Esophagus squamous epithelium (tissue), 5 donors: ENCODE measurements around the gene CXXC5. TPM values are rescaled to one million over a fixed set of nuclear protein-coding genes. Genes with fewer than 3 reads are reported as not detected.

Experiments used
- DNase-seq: peaks from one replicate; lab custom pipeline; 2025; lab: John Stamatoyannopoulos, UW
- H3K27ac ChIP-seq, 4 donors: fragments of 200-600 bp; sonication (generic); one replicate each; pipeline ENCODE4 v1.5.1; 2016 to 2019; ENCODE audit warnings: mild to moderate bottlenecking in 1 of 4
- H3K27me3 ChIP-seq, 4 donors: fragments of 200-600 bp; sonication (generic); 1 replicate in 3 of 4; 2 replicates in 1 of 4; pipeline versions ENCODE4 v1.5.1 to v1.6.0; 2017 to 2021; ENCODE audit warnings: antibody characterized with exemption in 1 of 4
- H3K36me3 ChIP-seq, 3 donors: fragments of 200-600 bp; sonication (generic); one replicate each; pipeline ENCODE4 v1.5.1; 2016 to 2019
- H3K4me1 ChIP-seq, 3 donors: fragments of 200-600 bp; sonication (generic); one replicate each; pipeline ENCODE4 v1.5.1; 2017 to 2019
- H3K4me3 ChIP-seq, 4 donors: fragments of 200-600 bp; sonication (generic); 1 replicate in 3 of 4; 2 replicates in 1 of 4; pipeline ENCODE4 v1.5.1; 2016 to 2019; ENCODE audit warnings: mild to moderate bottlenecking in 2 of 4, moderate library complexity in 1 of 4
- H3K9me3 ChIP-seq, 3 donors: fragments of 200-600 bp; sonication (generic); one replicate each; pipeline ENCODE4 v1.5.1; 2016 to 2019
- CTCF ChIP-seq, 6 experiments: fragments of 450-650 bp in 4 of 6; fragments of 200-600 bp in 2 of 6; sonication (generic) in 2 of 6; IDR thresholded peaks; one replicate each; pipeline ENCODE4 v1.5.1; 2016 to 2019; ENCODE audit warnings: antibody characterized with exemption in 6 of 6, mild to moderate bottlenecking in 4 of 6, moderate library complexity in 4 of 6
- POLR2A ChIP-seq, 4 donors: fragments of 450-650 bp; IDR thresholded peaks; one replicate each; pipeline ENCODE4 v1.6.1; 2017; ENCODE audit warnings: antibody characterized with exemption in 4 of 4, mild to moderate bottlenecking in 4 of 4, moderate library complexity in 3 of 4
- WGBS, 2 donors: methylation state at CpG; one replicate each; pipeline ENCODE4 v1.1.5; 2018; 5-methylcytosine and 5-hydroxymethylcytosine counted together
- intact Hi-C: fragments of 100-400 bp; cut with DNase I; formaldehyde crosslinking; loops from one replicate; pipeline ENCODE4 v1.15.0; 2022
- total RNA-seq, 4 donors: library from RNA; depleted of rRNA; stranded (reverse); fragments of >200 nt; gene quantifications; one replicate each; pipeline ENCODE4 v1.1.0, GENCODE V29; 2016
- donor health status: DM: yes; HTN: yes; CAD: no.

CXXC5 gene
- total RNA-seq, 4 donors from 2014 or later = 13.9 to 40.4 (median 22.9) TPM

- intact Hi-C loops = loop anchor here (2.0 to 5.0 kb wide), 2 partner anchors 54 to 131 kb away; no protein-coding TSS in a partner anchor
- Histone ChIP-seq H3K4me1 (peaks cover 31 to 48% (median 34%) of the 10 kb centered on the region in 3 donors), H3K27ac (no peak overlapping the region), H3K36me3 (peaks cover 0 to 34% (median 0%) of the 10 kb centered on the region in 3 donors), H3K27me3 (no peaks in the 10 kb centered on the region), H3K4me3 (no peak overlapping the region), H3K9me3 (no peaks in the 10 kb centered on the region)
- no peak for TF ChIP-seq POLR2A (IDR thresholded peaks at IDR 0.05)
- TF ChIP-seq CTCF (IDR thresholded peaks at IDR 0.05) = peak; percentile 94 to 98 (median 97)
- WGBS, 2 donors = 0 to 10% methylated on average over 1 to 3 of the region's 6 CpGs
- no peak for DNase-seq
These were observed 14.7 kb upstream of the CXXC5 start for GRCh38 chr5:139633295-139634027.

GRCh38 chr5:139634028-139634325, 14.2 kb upstream of the CXXC5 start:
- H3K4me3 ChIP-seq = no peak overlapping the region
- TF ChIP-seq CTCF (IDR thresholded peaks at IDR 0.05) = no peak
- TF ChIP-seq POLR2A (IDR thresholded peaks at IDR 0.05) = no peak
- no peak overlapping the region for H3K27ac ChIP-seq
- H3K4me1 ChIP-seq = peaks cover 35 to 53% (median 37%) of the 10 kb centered on the region in 3 donors
- no peaks in the 10 kb centered on the region for H3K27me3 ChIP-seq
- WGBS, 2 donors = 78% methylated on average over 2 of the region's 2 CpGs; no CpG with 5 or more reads in 1 of the 2 donors
- H3K36me3 ChIP-seq = peaks cover 0 to 29% (median 0%) of the 10 kb centered on the region in 3 donors
- no peaks in the 10 kb centered on the region for H3K9me3 ChIP-seq
- intact Hi-C loops = loop anchor here (5.0 kb wide), 1 partner anchor 53 kb away; no protein-coding TSS in a partner anchor
- no peak for DNase-seq

- 71 to 75% methylated on average over 3 of the region's 3 CpGs for WGBS, 2 donors
- Histone ChIP-seq H3K27ac (no peak overlapping the region), H3K9me3 (no peaks in the 10 kb centered on the region), H3K36me3 (peaks cover 0 to 24% (median 0%) of the 10 kb centered on the region in 3 donors), H3K27me3 (no peaks in the 10 kb centered on the region), H3K4me3 (no peak overlapping the region), H3K4me1 (peaks cover 35 to 59% (median 41%) of the 10 kb centered on the region in 3 donors)
- TF ChIP-seq POLR2A (IDR thresholded peaks at IDR 0.05) (no peak), CTCF (IDR thresholded peaks at IDR 0.05) (no peak)
- intact Hi-C loops = loop anchor here (5.0 kb wide), 1 partner anchor 53 kb away; no protein-coding TSS in a partner anchor
- DNase-seq = no peak
These were observed 13.6 kb upstream of the CXXC5 start for GRCh38 chr5:139634541-139634940.

GRCh38 chr5:139635191-139635590, 13.0 kb upstream of the CXXC5 start:
- peaks cover 0 to 17% (median 0%) of the 10 kb centered on the region in 3 donors for H3K36me3 ChIP-seq
- peaks cover 35 to 65% (median 41%) of the 10 kb centered on the region in 3 donors for H3K4me1 ChIP-seq
- H3K27me3 ChIP-seq = no peaks in the 10 kb centered on the region
- TF ChIP-seq POLR2A (IDR thresholded peaks at IDR 0.05) (no peak), CTCF (IDR thresholded peaks at IDR 0.05) (no peak)
- peak overlapping the region; percentile 75 to 91 (median 84) for H3K27ac ChIP-seq
- H3K4me3 ChIP-seq = no peak overlapping the region
- intact Hi-C loops = no loop called here
- no peaks in the 10 kb centered on the region for H3K9me3 ChIP-seq
- WGBS, 2 donors = 50 to 55% methylated on average over 1 of the region's 1 CpG
- no peak for DNase-seq

- DNase-seq = no peak
- Histone ChIP-seq H3K27ac (peak overlapping the region; percentile 75 to 91 (median 84)), H3K36me3 (peaks cover 0 to 12% (median 0%) of the 10 kb centered on the region in 3 donors), H3K9me3 (no peaks in the 10 kb centered on the region), H3K4me3 (no peak overlapping the region), H3K27me3 (no peaks in the 10 kb centered on the region), H3K4me1 (peaks cover 35 to 70% (median 41%) of the 10 kb centered on the region in 3 donors)
- intact Hi-C loops = no loop called here
- peak; percentile 43 to 68 (median 58) for TF ChIP-seq CTCF (IDR thresholded peaks at IDR 0.05)
- TF ChIP-seq POLR2A (IDR thresholded peaks at IDR 0.05) = no peak
These were observed 12.4 kb upstream of the CXXC5 start for GRCh38 chr5:139635606-139636206.
